Measurements from ENCODE around the gene RGS12. TPM values are rescaled to one million over a fixed set of nuclear protein-coding genes. Genes with fewer than 3 reads are reported as not detected.

Gene RGS12
- total RNA-seq, 1 donor from 2014 or later = 19.0 TPM

GRCh38 chr4:3335982-3336381 is 43.2 kb downstream of the RGS12 start:
- Mint-ChIP-seq H3K36me3 (ENCODE audit: low read depth) (no peaks in the 10 kb centered on the region), H3K4me3 (ENCODE audit: unreplicated experiment) (no peak overlapping the region), H3K27me3 (ENCODE audit: low read depth) (no peaks in the 10 kb centered on the region), H3K4me1 (ENCODE audit: low read depth) (peaks cover 26% of the 10 kb centered on the region), H3K27ac (ENCODE audit: unreplicated experiment) (no peak overlapping the region), H3K9me3 (ENCODE audit: low read depth) (no peaks in the 10 kb centered on the region)
- DNase-seq (ENCODE audit: low spot score) = no peak
- TF ChIP-seq CTCF (IDR thresholded peaks at IDR 0.05) = no peak

- no peak for DNase-seq (ENCODE audit: low spot score)
- TF ChIP-seq CTCF (IDR thresholded peaks at IDR 0.05) = no peak
- H3K4me1 Mint-ChIP-seq (ENCODE audit: low read depth) = peaks cover 27% of the 10 kb centered on the region
- H3K27ac Mint-ChIP-seq (ENCODE audit: unreplicated experiment) = no peak overlapping the region
- H3K36me3 Mint-ChIP-seq (ENCODE audit: low read depth) = no peaks in the 10 kb centered on the region
- H3K9me3 Mint-ChIP-seq (ENCODE audit: low read depth) = no peaks in the 10 kb centered on the region
- no peak overlapping the region for H3K4me3 Mint-ChIP-seq (ENCODE audit: unreplicated experiment)
- H3K27me3 Mint-ChIP-seq (ENCODE audit: low read depth) = no peaks in the 10 kb centered on the region
These were observed 43.8 kb downstream of the RGS12 start for GRCh38 chr4:3336382-3337356.

GRCh38 chr4:3337357-3337732 is 44.5 kb downstream of the RGS12 start:
- H3K27me3 Mint-ChIP-seq (ENCODE audit: low read depth) = no peaks in the 10 kb centered on the region
- TF ChIP-seq CTCF (IDR thresholded peaks at IDR 0.05) = no peak
- DNase-seq (ENCODE audit: low spot score) = no peak
- H3K9me3 Mint-ChIP-seq (ENCODE audit: low read depth) = no peaks in the 10 kb centered on the region
- H3K4me3 Mint-ChIP-seq (ENCODE audit: unreplicated experiment) = no peak overlapping the region
- no peaks in the 10 kb centered on the region for H3K36me3 Mint-ChIP-seq (ENCODE audit: low read depth)
- peaks cover 33% of the 10 kb centered on the region for H3K4me1 Mint-ChIP-seq (ENCODE audit: low read depth)
- H3K27ac Mint-ChIP-seq (ENCODE audit: unreplicated experiment) = no peak overlapping the region

GRCh38 chr4:3337811-3338210 is 45.0 kb downstream of the RGS12 start:
- H3K27ac Mint-ChIP-seq (ENCODE audit: unreplicated experiment) = no peak overlapping the region
- TF ChIP-seq CTCF (IDR thresholded peaks at IDR 0.05) = no peak
- H3K9me3 Mint-ChIP-seq (ENCODE audit: low read depth) = no peaks in the 10 kb centered on the region
- H3K4me3 Mint-ChIP-seq (ENCODE audit: unreplicated experiment) = no peak overlapping the region
- H3K36me3 Mint-ChIP-seq (ENCODE audit: low read depth) = no peaks in the 10 kb centered on the region
- no peaks in the 10 kb centered on the region for H3K27me3 Mint-ChIP-seq (ENCODE audit: low read depth)
- no peak for DNase-seq (ENCODE audit: low spot score)
- peaks cover 38% of the 10 kb centered on the region for H3K4me1 Mint-ChIP-seq (ENCODE audit: low read depth)

- H3K4me1 Mint-ChIP-seq (ENCODE audit: low read depth) = peaks cover 41% of the 10 kb centered on the region
- no peak for TF ChIP-seq CTCF (IDR thresholded peaks at IDR 0.05)
- H3K36me3 Mint-ChIP-seq (ENCODE audit: low read depth) = no peaks in the 10 kb centered on the region
- DNase-seq (ENCODE audit: low spot score) = no peak
- no peaks in the 10 kb centered on the region for H3K27me3 Mint-ChIP-seq (ENCODE audit: low read depth)
- no peak overlapping the region for H3K27ac Mint-ChIP-seq (ENCODE audit: unreplicated experiment)
- H3K4me3 Mint-ChIP-seq (ENCODE audit: unreplicated experiment) = no peak overlapping the region
- H3K9me3 Mint-ChIP-seq (ENCODE audit: low read depth) = no peaks in the 10 kb centered on the region
These were observed 45.6 kb downstream of the RGS12 start for GRCh38 chr4:3338321-3338838.
